ENCODE measurements around the gene LRRC31.

DNA sequence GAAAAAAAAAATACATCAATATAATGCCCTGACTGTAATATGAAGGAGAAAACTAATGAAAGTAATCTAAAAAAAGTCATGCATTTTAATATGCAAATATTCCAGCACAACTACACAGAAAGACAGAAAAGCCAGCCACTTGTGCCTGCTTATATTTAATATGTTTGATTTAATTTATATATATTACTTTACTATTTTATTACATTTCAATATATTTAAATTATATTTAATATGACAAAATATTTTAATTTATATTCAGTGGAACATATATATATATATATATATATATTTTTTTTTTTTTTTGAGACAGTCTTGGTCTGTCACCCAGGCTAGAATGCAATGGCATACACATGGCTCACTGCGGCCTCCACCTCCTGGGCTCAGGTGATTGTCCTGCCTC lies 27.5 kb upstream of the LRRC31 start:
- TF ChIP-seq, protein P1, sequence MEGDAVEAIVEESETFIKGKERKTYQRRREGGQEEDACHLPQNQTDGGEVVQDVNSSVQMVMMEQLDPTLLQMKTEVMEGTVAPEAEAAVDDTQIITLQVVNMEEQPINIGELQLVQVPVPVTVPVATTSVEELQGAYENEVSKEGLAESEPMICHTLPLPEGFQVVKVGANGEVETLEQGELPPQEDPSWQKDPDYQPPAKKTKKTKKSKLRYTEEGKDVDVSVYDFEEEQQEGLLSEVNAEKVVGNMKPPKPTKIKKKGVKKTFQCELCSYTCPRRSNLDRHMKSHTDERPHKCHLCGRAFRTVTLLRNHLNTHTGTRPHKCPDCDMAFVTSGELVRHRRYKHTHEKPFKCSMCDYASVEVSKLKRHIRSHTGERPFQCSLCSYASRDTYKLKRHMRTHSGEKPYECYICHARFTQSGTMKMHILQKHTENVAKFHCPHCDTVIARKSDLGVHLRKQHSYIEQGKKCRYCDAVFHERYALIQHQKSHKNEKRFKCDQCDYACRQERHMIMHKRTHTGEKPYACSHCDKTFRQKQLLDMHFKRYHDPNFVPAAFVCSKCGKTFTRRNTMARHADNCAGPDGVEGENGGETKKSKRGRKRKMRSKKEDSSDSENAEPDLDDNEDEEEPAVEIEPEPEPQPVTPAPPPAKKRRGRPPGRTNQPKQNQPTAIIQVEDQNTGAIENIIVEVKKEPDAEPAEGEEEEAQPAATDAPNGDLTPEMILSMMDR (IDR thresholded peaks at IDR 0.05), result no peak
- TF ChIP-seq RAD21 (IDR thresholded peaks at IDR 0.05; ENCODE audit: low read length) (no peak), NFIC (IDR thresholded peaks at IDR 0.05; ENCODE audit: borderline replicate concordance) (no peak), CHD2 (IDR thresholded peaks at IDR 0.05; ENCODE audit: low read length, partially characterized antibody) (no peak), EP300 (IDR thresholded peaks at IDR 0.05; ENCODE audit: borderline replicate concordance in 1 of 2, low read depth in 1 of 2, low read length in 1 of 2) (no peak), POLR2AphosphoS5 (IDR thresholded peaks at IDR 0.05; ENCODE audit: low read depth, low read length) (no peak), SIN3A (IDR thresholded peaks at IDR 0.05; ENCODE audit: borderline replicate concordance, low read depth, low read length) (no peak)
- TF ChIP-seq, protein P2, sequence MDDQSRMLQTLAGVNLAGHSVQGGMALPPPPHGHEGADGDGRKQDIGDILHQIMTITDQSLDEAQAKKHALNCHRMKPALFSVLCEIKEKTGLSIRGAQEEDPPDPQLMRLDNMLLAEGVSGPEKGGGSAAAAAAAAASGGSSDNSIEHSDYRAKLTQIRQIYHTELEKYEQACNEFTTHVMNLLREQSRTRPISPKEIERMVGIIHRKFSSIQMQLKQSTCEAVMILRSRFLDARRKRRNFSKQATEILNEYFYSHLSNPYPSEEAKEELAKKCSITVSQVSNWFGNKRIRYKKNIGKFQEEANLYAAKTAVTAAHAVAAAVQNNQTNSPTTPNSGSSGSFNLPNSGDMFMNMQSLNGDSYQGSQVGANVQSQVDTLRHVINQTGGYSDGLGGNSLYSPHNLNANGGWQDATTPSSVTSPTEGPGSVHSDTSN (IDR thresholded peaks at IDR 0.05), result no peak

Data from SK-N-SH (cell line).